Measurements from ENCODE around the gene CPNE1.

The CPNE1 gene

DNA sequence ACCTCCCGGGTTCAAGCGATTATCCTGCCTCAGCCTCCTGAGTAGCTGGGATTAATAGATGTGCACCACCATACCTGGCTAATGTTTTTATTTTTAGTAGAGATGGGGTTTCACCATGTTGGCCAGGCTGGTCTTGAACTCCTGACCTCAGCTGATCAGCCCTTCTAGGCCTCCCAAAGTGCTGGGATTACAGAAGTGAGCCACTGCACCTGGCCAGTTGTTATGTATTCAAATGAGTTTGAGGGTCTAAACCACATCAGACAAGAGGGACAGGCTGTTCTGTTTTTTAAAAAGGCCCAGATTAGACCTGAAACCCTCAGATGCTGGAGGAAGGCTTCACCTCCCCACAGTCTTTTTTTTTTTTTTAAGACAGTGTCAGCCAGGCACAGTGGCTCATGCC, 53.2 kb downstream of the CPNE1 start:
- TF ChIP-seq, protein P1, sequence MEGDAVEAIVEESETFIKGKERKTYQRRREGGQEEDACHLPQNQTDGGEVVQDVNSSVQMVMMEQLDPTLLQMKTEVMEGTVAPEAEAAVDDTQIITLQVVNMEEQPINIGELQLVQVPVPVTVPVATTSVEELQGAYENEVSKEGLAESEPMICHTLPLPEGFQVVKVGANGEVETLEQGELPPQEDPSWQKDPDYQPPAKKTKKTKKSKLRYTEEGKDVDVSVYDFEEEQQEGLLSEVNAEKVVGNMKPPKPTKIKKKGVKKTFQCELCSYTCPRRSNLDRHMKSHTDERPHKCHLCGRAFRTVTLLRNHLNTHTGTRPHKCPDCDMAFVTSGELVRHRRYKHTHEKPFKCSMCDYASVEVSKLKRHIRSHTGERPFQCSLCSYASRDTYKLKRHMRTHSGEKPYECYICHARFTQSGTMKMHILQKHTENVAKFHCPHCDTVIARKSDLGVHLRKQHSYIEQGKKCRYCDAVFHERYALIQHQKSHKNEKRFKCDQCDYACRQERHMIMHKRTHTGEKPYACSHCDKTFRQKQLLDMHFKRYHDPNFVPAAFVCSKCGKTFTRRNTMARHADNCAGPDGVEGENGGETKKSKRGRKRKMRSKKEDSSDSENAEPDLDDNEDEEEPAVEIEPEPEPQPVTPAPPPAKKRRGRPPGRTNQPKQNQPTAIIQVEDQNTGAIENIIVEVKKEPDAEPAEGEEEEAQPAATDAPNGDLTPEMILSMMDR (IDR thresholded peaks at IDR 0.05; ENCODE audit: low read length, missing control alignments) = no peak
- H3K4me3 ChIP-seq (replicated peaks; ENCODE audit: low read depth, low read length) = no peak overlapping the region
- no peak for DNase-seq (ENCODE audit: low read depth)

DNA sequence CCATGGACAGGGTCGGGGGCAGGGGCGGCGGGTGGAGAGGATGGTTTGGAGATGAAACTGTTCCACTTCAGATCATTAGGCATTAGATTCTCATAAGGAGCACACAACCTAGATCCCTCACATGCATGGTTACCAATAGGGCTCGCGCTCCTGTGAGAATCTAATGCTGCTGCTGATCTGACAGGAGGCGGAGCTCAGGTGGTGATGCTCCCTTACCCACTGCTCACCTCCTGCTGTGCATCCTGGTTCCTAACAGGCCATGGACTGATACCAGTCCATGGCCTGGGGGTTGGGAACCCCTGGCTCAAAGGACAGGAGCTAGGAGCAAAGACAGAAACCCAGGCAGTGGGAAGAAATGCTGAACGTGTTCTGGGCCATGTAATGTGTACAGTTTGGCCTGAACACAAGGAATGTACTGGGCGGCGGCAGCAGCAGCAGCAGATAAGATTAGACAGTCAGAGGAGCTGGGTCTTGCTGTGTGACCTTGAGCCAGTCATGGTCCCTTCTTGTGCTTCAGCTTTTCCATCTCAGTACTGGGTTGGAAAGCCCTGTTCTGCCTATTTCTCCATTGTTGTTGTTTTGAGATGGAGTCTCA, 53.8 kb downstream of the CPNE1 start:
- no peak overlapping the region for H3K4me3 ChIP-seq (replicated peaks; ENCODE audit: low read depth, low read length)
- DNase-seq (ENCODE audit: low read depth) = no peak
- TF ChIP-seq, protein P1 (IDR thresholded peaks at IDR 0.05; ENCODE audit: low read length, missing control alignments) = no peak

DNA sequence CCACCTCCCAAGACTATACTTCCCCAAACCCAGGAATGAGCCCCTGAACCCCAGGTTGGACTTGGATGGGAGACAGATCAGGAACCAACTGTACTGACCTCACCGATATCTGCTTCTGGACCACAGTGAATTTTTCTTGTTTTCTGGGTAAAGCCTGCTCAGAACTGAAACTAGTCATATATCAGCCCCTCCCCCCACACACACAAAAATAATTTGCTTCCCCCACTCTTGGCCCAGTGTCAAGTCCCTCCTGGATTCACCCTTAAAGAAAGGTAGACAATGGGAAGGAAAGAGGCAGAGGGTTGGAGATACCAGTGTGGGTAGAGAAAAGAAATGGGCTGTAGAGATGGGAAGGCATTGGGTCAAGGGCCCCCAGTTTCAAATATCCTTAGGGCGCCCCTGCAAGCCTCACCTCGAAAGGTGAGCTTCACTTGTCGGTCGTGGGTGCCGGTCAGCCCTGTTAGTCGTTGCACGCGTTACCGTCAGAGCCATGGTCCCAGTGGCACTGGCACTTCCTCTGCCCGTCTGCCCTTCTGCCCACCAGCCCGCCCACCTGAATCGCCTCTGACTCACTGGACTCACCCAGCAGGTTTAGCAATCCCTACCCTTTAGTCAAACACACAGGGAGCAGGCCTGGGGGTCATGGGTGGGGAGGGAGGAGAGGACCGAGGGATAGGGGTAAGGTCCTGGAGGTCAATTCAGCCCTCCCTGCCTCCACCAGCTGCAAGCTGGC, 57.5 kb downstream of the CPNE1 start:
- H3K4me3 ChIP-seq (replicated peaks; ENCODE audit: low read depth, low read length) = no peak overlapping the region
- no peak for DNase-seq (ENCODE audit: low read depth)
- TF ChIP-seq, protein P1 (IDR thresholded peaks at IDR 0.05; ENCODE audit: low read length, missing control alignments) = no peak

DNA sequence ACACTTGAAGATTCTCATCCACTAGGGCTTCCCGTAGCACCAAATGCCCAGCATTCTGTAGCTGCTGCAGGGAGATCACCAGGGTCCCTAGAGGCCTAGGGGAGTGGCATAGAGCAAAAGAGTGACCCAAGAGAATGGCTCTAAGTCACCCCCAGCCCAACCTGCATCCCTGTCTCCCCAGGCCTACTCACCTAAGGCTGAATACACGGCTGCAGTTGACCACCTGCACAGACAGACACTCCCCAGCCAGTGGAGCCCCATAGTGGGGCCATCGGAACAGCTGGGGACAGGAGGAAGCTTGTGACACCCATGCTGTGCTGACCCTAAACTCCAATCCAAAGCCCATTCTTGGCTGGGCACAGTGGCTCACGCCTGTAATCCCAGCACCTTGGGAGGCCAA, 58.6 kb downstream of the CPNE1 start:
- TF ChIP-seq, protein P1 (IDR thresholded peaks at IDR 0.05; ENCODE audit: low read length, missing control alignments) = no peak
- no peak overlapping the region for H3K4me3 ChIP-seq (replicated peaks; ENCODE audit: low read depth, low read length)
- DNase-seq (ENCODE audit: low read depth) = no peak

DNA sequence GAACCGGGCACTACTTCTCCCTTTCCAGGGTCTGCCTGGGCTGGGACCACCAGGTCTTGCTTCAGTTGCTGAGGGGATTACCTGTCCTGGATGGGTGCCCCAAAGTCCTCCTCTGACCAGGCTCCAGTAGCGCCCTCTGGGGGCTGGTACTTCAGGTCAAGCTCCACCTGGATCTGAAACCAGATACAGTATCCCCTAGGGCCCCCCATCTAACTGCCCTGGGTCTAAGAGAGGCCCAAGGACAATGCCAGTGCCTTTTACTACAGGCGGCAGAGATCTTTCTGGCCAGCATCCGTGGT, 60.3 kb downstream of the CPNE1 start:
- no peak overlapping the region for H3K4me3 ChIP-seq (replicated peaks; ENCODE audit: low read depth, low read length)
- no peak for DNase-seq (ENCODE audit: low read depth)
- TF ChIP-seq, protein P1 (IDR thresholded peaks at IDR 0.05; ENCODE audit: low read length, missing control alignments) = peak; percentile 35

DNA sequence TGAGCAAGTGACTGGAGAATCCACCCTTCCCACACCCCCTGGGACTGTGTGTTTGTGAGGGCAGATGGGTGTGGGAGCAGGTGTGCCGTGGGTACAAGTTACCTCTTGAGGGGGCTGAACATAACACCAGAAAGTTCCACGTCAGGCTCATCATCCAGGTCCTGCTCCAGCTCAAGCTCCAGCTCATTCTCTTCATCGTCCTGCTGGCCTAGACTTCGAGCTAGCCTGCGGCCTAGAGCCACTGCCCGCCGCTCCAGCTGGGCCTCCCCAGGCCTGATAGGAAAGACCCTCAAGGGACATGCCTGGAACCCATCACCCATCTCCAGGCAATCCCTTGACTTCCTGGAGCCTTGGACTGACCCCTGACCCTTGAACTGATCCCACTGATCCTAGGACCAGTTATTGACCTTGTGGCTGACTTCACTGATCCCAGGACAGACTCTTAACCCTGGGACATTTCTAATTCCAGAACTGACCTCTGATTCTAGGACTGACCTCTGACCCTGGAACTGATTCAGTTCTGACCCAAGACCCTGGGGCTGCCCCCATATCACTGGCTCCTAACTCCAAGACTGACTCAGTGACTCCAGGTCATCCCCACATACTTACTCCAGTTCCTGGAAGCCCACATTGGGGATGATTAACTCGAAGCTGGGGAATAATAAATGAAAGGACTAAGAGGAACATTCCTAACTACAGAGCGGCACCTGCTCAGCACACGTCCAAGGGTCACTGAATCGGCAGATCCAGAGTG, 60.8 kb downstream of the CPNE1 start:
- TF ChIP-seq, protein P1 (IDR thresholded peaks at IDR 0.05; ENCODE audit: low read length, missing control alignments) = no peak
- DNase-seq (ENCODE audit: low read depth) = no peak

More for the DNA sequence above, 60.8 kb downstream of the CPNE1 start:
- no peak overlapping the region for H3K4me3 ChIP-seq (replicated peaks; ENCODE audit: low read depth, low read length)

All from fibroblast of pulmonary artery (primary cell).